SK-N-SH treated with all-trans-retinoic acid at 6 μM for 48 hours (cell line): ENCODE results near the gene CCDC93.

Experiments used
- ATAC-seq: fragments of 200-7000 bp; cut with Tn5 transposase; 3 replicates; pipeline ENCODE4 v1.9.1; 2020; ENCODE audit warnings: mild to moderate bottlenecking, moderate library complexity
- ARNTL ChIP-seq: fragments of 450-650 bp; formaldehyde crosslinking; IDR thresholded peaks from 2 replicates; pipeline ENCODE4 v1.5.0; 2020; ENCODE audit warnings: low read depth, mild to moderate bottlenecking, moderate library complexity, borderline replicate concordance
- CREB5 ChIP-seq: fragments of 250-450 bp; sonication (Bioruptor Pico); IDR thresholded peaks from 2 replicates; pipeline ENCODE4 v1.5.1; 2020; ENCODE audit warnings: low read depth, mild to moderate bottlenecking, moderate library complexity
- CSDC2 ChIP-seq: fragments of 250-450 bp; sonication (Bioruptor Pico); IDR thresholded peaks from 2 replicates; pipeline ENCODE4 v1.5.0; 2020; ENCODE audit warnings: mild to moderate bottlenecking, moderate library complexity
- CSRNP3 ChIP-seq: fragments of 250-450 bp; sonication (Bioruptor Pico); IDR thresholded peaks from 2 replicates; pipeline ENCODE4 v1.5.1; 2021; ENCODE audit warnings: mild to moderate bottlenecking, moderate library complexity
- ESRRG ChIP-seq: fragments of 250-450 bp; sonication (Bioruptor Pico); IDR thresholded peaks from 2 replicates; pipeline ENCODE4 v1.6.1; 2021; ENCODE audit warnings: mild to moderate bottlenecking
- GLIS3 ChIP-seq: fragments of 250-450 bp; sonication (Bioruptor Pico); IDR thresholded peaks from 2 replicates; pipeline ENCODE4 v1.5.0; 2020; ENCODE audit warnings: mild to moderate bottlenecking, moderate library complexity
- OSR1 ChIP-seq: fragments of 250-450 bp; sonication (Bioruptor Pico); IDR thresholded peaks from 2 replicates; pipeline ENCODE4 v1.8.0; 2022; ENCODE audit warnings: moderate library complexity, mild to moderate bottlenecking, inconsistent platforms
- PATZ1 ChIP-seq: fragments of 250-450 bp; sonication (Bioruptor Pico); IDR thresholded peaks from 2 replicates; pipeline ENCODE4 v1.8.0; 2020; ENCODE audit warnings: mild to moderate bottlenecking, moderate library complexity, borderline replicate concordance
- PPARA ChIP-seq: fragments of 250-450 bp; sonication (Bioruptor Pico); IDR thresholded peaks from 2 replicates; pipeline ENCODE4 v1.5.0; 2020; ENCODE audit warnings: mild to moderate bottlenecking, borderline replicate concordance
- SNAI2 ChIP-seq: fragments of 250-450 bp; sonication (Bioruptor Pico); IDR thresholded peaks from 2 replicates; pipeline ENCODE4 v1.5.0; 2020; ENCODE audit warnings: mild to moderate bottlenecking, moderate library complexity
- TCF4 ChIP-seq: fragments of 250-450 bp; sonication (Bioruptor Pico); IDR thresholded peaks from 2 replicates; pipeline ENCODE4 v1.8.0; 2021; ENCODE audit warnings: mild to moderate bottlenecking, moderate library complexity, borderline replicate concordance
- TOX ChIP-seq: fragments of 250-450 bp; sonication (Bioruptor Pico); IDR thresholded peaks from 2 replicates; pipeline ENCODE4 v1.8.0; 2021; ENCODE audit warnings: mild to moderate bottlenecking, moderate library complexity, borderline replicate concordance
- TSHZ2 ChIP-seq: fragments of 250-450 bp; sonication (Bioruptor Pico); IDR thresholded peaks from 2 replicates; pipeline ENCODE4 v1.5.0; 2020; ENCODE audit warnings: mild to moderate bottlenecking, moderate library complexity
- ZFP30 ChIP-seq: fragments of 450-650 bp; formaldehyde crosslinking; IDR thresholded peaks from 2 replicates; pipeline ENCODE4 v1.5.0; 2022; ENCODE audit warnings: mild to moderate bottlenecking, moderate library complexity
- ZNF565 ChIP-seq: fragments of 450-650 bp; formaldehyde crosslinking; conservative IDR thresholded peaks from 2 replicates; pipeline ENCODE4 v1.5.0; 2020; ENCODE audit warnings: low read depth, mild to moderate bottlenecking, moderate library complexity
- ZNF70 ChIP-seq: fragments of 450-650 bp; formaldehyde crosslinking; IDR thresholded peaks from 2 replicates; pipeline ENCODE4 v1.5.0; 2020; ENCODE audit warnings: mild to moderate bottlenecking, moderate library complexity
- ZNF8 ChIP-seq: fragments of 450-650 bp; formaldehyde crosslinking; IDR thresholded peaks from 2 replicates; pipeline ENCODE4 v1.5.0; 2020; ENCODE audit warnings: mild to moderate bottlenecking, moderate library complexity

CCDC93 gene

GRCh38 chr2:118014492-118014824 lies 588 bp upstream of the CCDC93 start:
- ATAC-seq: peak; percentile 41
- TF ChIP-seq SNAI2 (CRISPR knock-in tag) (no peak), CREB5 (CRISPR knock-in tag) (no peak), ZFP30 (CRISPR knock-in tag) (no peak), PATZ1 (CRISPR knock-in tag) (no peak), CSRNP3 (CRISPR knock-in tag) (no peak), GLIS3 (no peak), CSDC2 (CRISPR knock-in tag) (no peak), ZNF565 (no peak), OSR1 (CRISPR knock-in tag) (no peak), ZNF8 (CRISPR knock-in tag) (no peak), ZNF70 (CRISPR knock-in tag) (no peak), PPARA (no peak), TOX (CRISPR knock-in tag) (no peak)

GRCh38 chr2:118013221-118013723 lies 598 bp downstream of the CCDC93 start:
- peak; percentile 58 for ATAC-seq
- no peak for TF ChIP-seq ZFP30 (CRISPR knock-in tag)
- TF ChIP-seq ARNTL (CRISPR knock-in tag): no peak
- no peak for TF ChIP-seq OSR1 (CRISPR knock-in tag)
- TF ChIP-seq CREB5 (CRISPR knock-in tag): no peak
- TF ChIP-seq CSRNP3 (CRISPR knock-in tag): no peak
- TF ChIP-seq ZNF565: no peak
- no peak for TF ChIP-seq CSDC2 (CRISPR knock-in tag)
- no peak for TF ChIP-seq PATZ1 (CRISPR knock-in tag)
- no peak for TF ChIP-seq GLIS3
- no peak for TF ChIP-seq PPARA
- no peak for TF ChIP-seq TOX (CRISPR knock-in tag)
- TF ChIP-seq ZNF70 (CRISPR knock-in tag): no peak
- TF ChIP-seq TSHZ2 (CRISPR knock-in tag): no peak

- ATAC-seq: no peak; the same call in 2 of the 3 replicates
- TF ChIP-seq ZNF70 (CRISPR knock-in tag) (no peak), ESRRG (CRISPR knock-in tag) (no peak), TCF4 (CRISPR knock-in tag) (no peak)
Observed at GRCh38 chr2:118012778-118013177, 1.1 kb downstream of the CCDC93 start.
